ENCODE measurements around the gene POC1A. TPM values are rescaled to one million over a fixed set of nuclear protein-coding genes. Genes with fewer than 3 reads are reported as not detected.
A peak's percentile ranks its signal among the peaks of the same experiment; 100 is the strongest.
"Not testable (repeated sequence)": the region's sequence is repeated elsewhere in the genome, so short reads cannot be mapped to it uniquely, and the experiment has no call there.

The POC1A gene
- polyA plus RNA-seq, 1 of the 3 experiments (the other 2 are of a cell fraction), result 11.7 TPM

- Histone ChIP-seq H3K36me3 (replicated peaks in 1 of 2; ENCODE audit: control insufficient read depth in 1 of 2, insufficient read depth in 2 of 2, low read length in 1 of 2) (peaks cover 4 to 10% of the 10 kb centered on the region in 2 experiments), H3K9ac (peak overlapping the region; percentile 79), H4K20me1 (ENCODE audit: insufficient read depth) (no peaks in the 10 kb centered on the region), H3K79me2 (ENCODE audit: insufficient read depth) (peaks cover 38% of the 10 kb centered on the region), H3K27ac (ENCODE audit: low read depth in 2 of 2, low read length in 1 of 2) (peak overlapping the region; percentile 81 to 95), H3K4me1 (ENCODE audit: control insufficient read depth in 1 of 2, insufficient read depth in 2 of 2, low read depth in 1 of 2, low read length in 1 of 2) (peaks cover 5 to 14% of the 10 kb centered on the region in 2 experiments; a peak in 3 of 4 replicates), H3K9me2 (no peaks in the 10 kb centered on the region), H3K4me3 (ENCODE audit: low read depth in 2 of 2, low read length in 1 of 2) (peak overlapping the region; percentile 76 to 84), H3K27me3 (ENCODE audit: insufficient read depth) (no peaks in the 10 kb centered on the region), H2AFZ (ENCODE audit: low read depth) (peak overlapping the region; percentile 85), H3K4me2 (peak overlapping the region; percentile 100), H3K9me3 (no peaks in the 10 kb centered on the region), H3F3A (replicated peaks; ENCODE audit: insufficient read depth) (no peaks in the 10 kb centered on the region)
- DNase-seq, result peak; percentile 51
- TF ChIP-seq EZH2phosphoT487 (IDR thresholded peaks at IDR 0.05; ENCODE audit: borderline replicate concordance, low read depth) (no peak), ZBTB33 (IDR thresholded peaks at IDR 0.05; ENCODE audit: borderline replicate concordance, low read depth) (no peak), PBX3 (IDR thresholded peaks at IDR 0.05) (no peak), RCOR1 (IDR thresholded peaks at IDR 0.05; ENCODE audit: low read length) (no peak)
- POLR2A ChIA-PET, result interaction anchor here (0.7 to 1.6 kb wide), 12 partner anchors 44 to 447 kb away, joined by 3 to 14 read pairs (median 3); partner anchors contain the start of genes DUSP7, GLYCTK, RPL29 and WDR82
- WGBS (ENCODE audit: low lambda C conversion rate), result 20% methylated on average over 11 of the region's 18 CpGs
- CTCF ChIA-PET, result interaction anchor here (0.9 to 22.6 kb wide), 5 partner anchors 8 to 149 kb away, joined by 3 to 608 read pairs (median 6); no protein-coding TSS in a partner anchor
Observed at GRCh38 chr3:52153389-52154096, 680 bp downstream of the POC1A start.

- H3K9me3 ChIP-seq; H3K9me2 ChIP-seq; H3K27ac ChIP-seq (ENCODE audit: low read depth in 2 of 2, low read length in 1 of 2); DNase-seq; H3K4me3 ChIP-seq (ENCODE audit: low read depth in 2 of 2, low read length in 1 of 2); H2AFZ ChIP-seq (ENCODE audit: low read depth); POLR2A ChIA-PET; H3K4me2 ChIP-seq; H3F3A ChIP-seq (replicated peaks; ENCODE audit: insufficient read depth); H4K20me1 ChIP-seq (ENCODE audit: insufficient read depth); H3K9ac ChIP-seq; H3K27me3 ChIP-seq (ENCODE audit: insufficient read depth): not testable (repeated sequence)
- Histone ChIP-seq H3K4me1 (ENCODE audit: control insufficient read depth in 1 of 2, insufficient read depth in 2 of 2, low read depth in 1 of 2, low read length in 1 of 2) (peaks cover 5 to 14% of the 10 kb centered on the region in 2 experiments; a peak in 3 of 4 replicates), H3K79me2 (ENCODE audit: insufficient read depth) (peaks cover 38% of the 10 kb centered on the region), H3K36me3 (replicated peaks in 1 of 2; ENCODE audit: control insufficient read depth in 1 of 2, insufficient read depth in 2 of 2, low read length in 1 of 2) (peaks cover 4 to 12% of the 10 kb centered on the region in 2 experiments)
- CTCF ChIA-PET, result interaction anchor here (22.6 kb wide), 1 partner anchor 148 kb away, joined by 608 read pairs; no protein-coding TSS in a partner anchor
- WGBS (ENCODE audit: low lambda C conversion rate), result 93% methylated on average over 4 of the region's 4 CpGs
Observed at GRCh38 chr3:52151991-52152390, 2.2 kb downstream of the POC1A start.

GRCh38 chr3:52150860-52151259 lies 3.4 kb downstream of the POC1A start:
- no peak for DNase-seq
- H2AFZ ChIP-seq (ENCODE audit: low read depth), result no peak overlapping the region
- H3K4me1 ChIP-seq (ENCODE audit: control insufficient read depth in 1 of 2, insufficient read depth in 2 of 2, low read depth in 1 of 2, low read length in 1 of 2), result peaks cover 5 to 14% of the 10 kb centered on the region in 2 experiments; a peak in 3 of 4 replicates
- no peaks in the 10 kb centered on the region for H3F3A ChIP-seq (replicated peaks; ENCODE audit: insufficient read depth)
- H3K9me2 ChIP-seq, result no peaks in the 10 kb centered on the region
- CTCF ChIA-PET, result interaction anchor here (1.1 to 22.6 kb wide), 2 partner anchors 28 to 147 kb away, joined by 7 to 608 read pairs; no protein-coding TSS in a partner anchor
- 0 out of 2 replicates have a peak overlapping the region, but pooled peaks have one; percentile 12 for H3K9ac ChIP-seq
- H3K4me2 ChIP-seq, result no peak overlapping the region
- peaks cover 4 to 22% of the 10 kb centered on the region in 2 experiments for H3K36me3 ChIP-seq (replicated peaks in 1 of 2; ENCODE audit: control insufficient read depth in 1 of 2, insufficient read depth in 2 of 2, low read length in 1 of 2)
- no peaks in the 10 kb centered on the region for H3K27me3 ChIP-seq (ENCODE audit: insufficient read depth)
- no peaks in the 10 kb centered on the region for H3K9me3 ChIP-seq
- H3K79me2 ChIP-seq (ENCODE audit: insufficient read depth), result peaks cover 38% of the 10 kb centered on the region
- H3K4me3 ChIP-seq (ENCODE audit: low read depth in 2 of 2, low read length in 1 of 2), result no peak overlapping the region
- POLR2A ChIA-PET, result interaction anchor here (0.6 to 0.7 kb wide), 2 partner anchors 155 to 1549 kb away, joined by 3 to 4 read pairs; partner anchors contain the start of gene RPL29
- WGBS (ENCODE audit: low lambda C conversion rate), result 90% methylated on average over 3 of the region's 4 CpGs
- no peak overlapping the region for H3K27ac ChIP-seq (ENCODE audit: low read depth in 2 of 2, low read length in 1 of 2)
- H4K20me1 ChIP-seq (ENCODE audit: insufficient read depth), result no peaks in the 10 kb centered on the region
- TF ChIP-seq FOSL2 (IDR thresholded peaks at IDR 0.05; ENCODE audit: borderline replicate concordance, low read depth) (no peak), NRF1 (IDR thresholded peaks at IDR 0.05; ENCODE audit: low read depth, low read length) (no peak), JUND (IDR thresholded peaks at IDR 0.05) (no peak), IRF3 (IDR thresholded peaks at IDR 0.05; ENCODE audit: low read depth, low read length) (no peak), GATA2 (CRISPR knock-in tag; IDR thresholded peaks at IDR 0.05) (no peak), MXI1 (IDR thresholded peaks at IDR 0.05; ENCODE audit: low read depth, low read length) (no peak), SMC3 (IDR thresholded peaks at IDR 0.05; ENCODE audit: low read depth, low read length) (no peak), USF1 (IDR thresholded peaks at IDR 0.05; ENCODE audit: borderline replicate concordance, low read depth) (no peak), FOXJ3 (CRISPR knock-in tag; IDR thresholded peaks at IDR 0.05) (no peak)
